OCI-LY7 (cell line): ENCODE measurements around the gene GABRR2.

Experiments
- EZH2phosphoT487 ChIP-seq: fragments of 200-600 bp; sonication (generic); IDR thresholded peaks from 2 replicates; pipeline ENCODE4 v1.6.1; 2018; ENCODE audit warnings: low read depth, borderline replicate concordance, mild to moderate bottlenecking, mixed run types, antibody characterized with exemption, low read length, moderate library complexity, mixed read lengths
- TF ChIP-seq, protein P1 (sequence below): fragments of 200-600 bp; sonication (generic); conservative IDR thresholded peaks from 2 replicates; pipeline ENCODE4 v1.5.1; 2014; ENCODE audit warnings: mild to moderate bottlenecking, antibody characterized with exemption, low read length, moderate library complexity, mixed read lengths

DNA sequence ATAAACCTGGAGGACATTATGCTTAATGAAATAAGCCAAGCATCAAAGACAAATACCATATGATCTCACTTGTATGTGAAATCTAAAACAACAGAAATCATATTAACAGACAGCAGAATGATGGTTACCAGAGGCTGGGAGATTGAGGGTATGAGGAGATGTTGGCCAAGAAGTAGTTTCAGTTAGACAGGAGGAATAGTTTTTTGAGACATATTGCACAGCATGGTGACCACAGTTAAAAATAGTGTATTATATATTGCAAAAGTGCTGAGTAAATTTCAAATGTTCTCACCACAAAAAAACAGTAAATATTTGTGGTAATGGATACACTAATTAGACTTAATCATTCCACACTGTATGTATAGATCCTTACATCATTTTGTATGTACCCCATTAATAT, 99.7 kb downstream of the GABRR2 start:
- TF ChIP-seq, protein P1, sequence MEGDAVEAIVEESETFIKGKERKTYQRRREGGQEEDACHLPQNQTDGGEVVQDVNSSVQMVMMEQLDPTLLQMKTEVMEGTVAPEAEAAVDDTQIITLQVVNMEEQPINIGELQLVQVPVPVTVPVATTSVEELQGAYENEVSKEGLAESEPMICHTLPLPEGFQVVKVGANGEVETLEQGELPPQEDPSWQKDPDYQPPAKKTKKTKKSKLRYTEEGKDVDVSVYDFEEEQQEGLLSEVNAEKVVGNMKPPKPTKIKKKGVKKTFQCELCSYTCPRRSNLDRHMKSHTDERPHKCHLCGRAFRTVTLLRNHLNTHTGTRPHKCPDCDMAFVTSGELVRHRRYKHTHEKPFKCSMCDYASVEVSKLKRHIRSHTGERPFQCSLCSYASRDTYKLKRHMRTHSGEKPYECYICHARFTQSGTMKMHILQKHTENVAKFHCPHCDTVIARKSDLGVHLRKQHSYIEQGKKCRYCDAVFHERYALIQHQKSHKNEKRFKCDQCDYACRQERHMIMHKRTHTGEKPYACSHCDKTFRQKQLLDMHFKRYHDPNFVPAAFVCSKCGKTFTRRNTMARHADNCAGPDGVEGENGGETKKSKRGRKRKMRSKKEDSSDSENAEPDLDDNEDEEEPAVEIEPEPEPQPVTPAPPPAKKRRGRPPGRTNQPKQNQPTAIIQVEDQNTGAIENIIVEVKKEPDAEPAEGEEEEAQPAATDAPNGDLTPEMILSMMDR, result no peak
- no peak for TF ChIP-seq EZH2phosphoT487
